Measurements from ENCODE around the gene LCE2C. TPM values are rescaled to one million over a fixed set of nuclear protein-coding genes. Genes with fewer than 3 reads are reported as not detected.

Gene LCE2C
- total RNA-seq, 1 experiment from 2014 or later: not detected

DNA sequence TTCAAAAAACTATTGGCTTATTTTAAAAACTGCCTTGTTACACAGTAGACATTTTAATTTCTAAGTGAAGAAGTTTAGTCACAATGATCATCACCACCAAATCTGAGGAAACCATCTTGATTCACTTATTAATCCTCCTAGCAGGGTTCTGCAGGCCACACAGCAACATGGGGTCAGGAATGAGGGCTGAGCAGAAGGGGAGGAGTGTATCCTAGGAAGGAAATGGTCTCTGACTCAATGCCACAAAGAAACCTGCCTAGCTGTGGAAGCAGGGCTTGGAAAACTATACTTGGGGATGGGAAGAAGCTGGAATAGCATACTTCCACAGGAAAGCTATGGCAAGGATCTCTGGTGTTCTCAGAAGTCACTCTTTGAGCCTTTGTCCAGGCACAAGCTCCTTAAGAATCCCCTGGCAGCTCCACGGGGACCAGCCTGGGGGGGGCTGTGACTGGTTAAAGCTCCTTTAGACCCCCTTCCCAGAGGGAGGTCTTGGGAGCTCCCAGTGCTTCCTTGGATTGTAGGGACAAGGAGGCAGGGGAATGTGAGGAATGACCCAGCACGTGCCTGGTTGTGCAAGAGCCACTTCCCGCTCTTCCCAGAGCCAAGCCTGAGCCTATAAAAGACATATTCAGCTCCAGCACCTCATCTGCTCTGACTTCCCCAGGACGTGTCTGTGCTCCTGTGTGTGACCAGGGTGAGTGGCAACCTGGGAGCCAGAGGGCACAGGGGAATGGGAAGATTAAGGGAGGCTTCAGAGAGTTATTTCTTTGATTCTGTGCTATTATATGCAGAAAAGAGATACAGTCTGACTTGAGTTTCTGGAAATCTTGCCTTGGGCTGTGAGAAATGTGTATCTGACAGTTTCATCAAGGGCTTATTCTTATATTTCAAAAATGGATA is 22.9 kb downstream of the LCE2C start, which contains the start of gene LCE2A:
Gene LCE2A, plus strand, starts transcription at position 645 of the 900 bp plus-strand sequence. CDS start 557 bp downstream, outside the sequence.
- peak; percentile 93 for DNase-seq (ENCODE audit: low read depth, low spot score)
- in situ Hi-C loops (cut with HindIII; ENCODE audit: low pct_unique_long_range_greater_than_20kb, low sequenced_read_pairs): no loop called here

DNA sequence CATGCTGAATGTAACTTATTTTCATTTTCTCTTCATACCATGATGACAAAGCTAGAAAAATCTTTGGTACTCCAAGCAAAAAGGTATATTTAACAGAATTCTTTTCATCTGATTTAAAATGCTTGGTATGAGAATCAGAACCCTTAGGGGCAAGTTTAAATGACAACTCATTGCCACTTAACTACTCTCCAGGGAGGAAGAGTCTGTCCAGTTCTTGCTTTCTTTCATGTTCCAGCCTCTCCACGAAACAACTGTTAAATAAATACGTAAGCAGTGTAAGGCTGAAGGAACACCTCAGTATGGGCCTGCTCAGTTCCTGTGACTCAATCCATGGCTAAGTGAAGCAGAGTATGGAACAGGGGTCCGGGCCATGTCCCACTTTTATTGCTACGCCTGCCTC is 24.7 kb downstream of the LCE2C start:
- in situ Hi-C loops (cut with HindIII; ENCODE audit: low pct_unique_long_range_greater_than_20kb, low sequenced_read_pairs): no loop called here
- no peak for DNase-seq (ENCODE audit: low read depth, low spot score)

DNA sequence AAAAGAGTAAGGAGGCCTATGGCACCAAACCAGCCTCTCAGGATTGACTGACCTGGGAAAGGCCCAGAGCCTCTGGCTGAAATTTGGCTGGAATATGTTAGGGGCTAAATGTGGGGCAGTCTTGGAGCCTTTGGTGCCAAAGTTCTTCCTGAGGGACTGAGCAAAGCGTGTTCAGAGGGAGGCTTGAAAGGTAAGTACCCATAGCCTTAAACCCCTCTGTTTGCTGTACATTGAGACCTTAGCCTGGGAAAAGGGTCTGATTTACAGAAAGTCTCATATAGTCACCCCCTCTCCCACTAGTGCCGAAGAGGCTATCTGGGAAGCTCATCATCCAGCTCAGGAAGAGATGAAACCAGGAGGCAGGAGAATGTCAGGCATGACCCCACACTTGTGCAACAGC is 32.8 kb downstream of the LCE2C start, which contains the start of gene LCE4A:
Gene LCE4A, plus strand, starts transcription at position 301 of the 400 bp plus-strand sequence. CDS start 916 bp downstream, outside the sequence.
- DNase-seq (ENCODE audit: low read depth, low spot score): no peak
- in situ Hi-C loops (cut with HindIII; ENCODE audit: low pct_unique_long_range_greater_than_20kb, low sequenced_read_pairs): no loop called here

- no peak for DNase-seq (ENCODE audit: low read depth, low spot score)
- in situ Hi-C loops (cut with HindIII; ENCODE audit: low pct_unique_long_range_greater_than_20kb, low sequenced_read_pairs): no loop called here
Measured at GRCh38 chr1:152718238-152718637, 43.2 kb downstream of the LCE2C start.

DNA sequence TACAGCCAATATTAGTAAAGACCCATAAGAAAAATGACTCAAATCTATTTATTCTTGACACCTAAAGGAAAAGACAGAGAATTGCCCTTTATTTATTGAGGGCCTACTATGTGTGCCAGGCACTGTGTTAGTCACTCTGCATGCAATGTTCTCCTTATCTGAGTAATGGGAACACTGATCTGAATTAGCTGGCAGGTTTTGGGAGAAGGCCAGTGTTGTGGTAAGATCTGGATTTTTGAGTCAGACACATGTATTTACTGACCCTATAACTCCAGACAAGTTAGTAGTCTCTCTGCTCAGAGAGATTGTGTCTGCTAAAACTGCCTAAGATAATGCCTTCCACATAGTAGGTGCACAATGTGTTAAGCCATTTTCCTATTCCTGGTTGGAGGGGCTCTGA is 50.2 kb downstream of the LCE2C start:
- in situ Hi-C loops (cut with HindIII; ENCODE audit: low pct_unique_long_range_greater_than_20kb, low sequenced_read_pairs): no loop called here
- DNase-seq (ENCODE audit: low read depth, low spot score): no peak

Other genes with a start within 250 kb of the LCE2C start
- gene LCE5A, start 164.5 kb upstream of the LCE2C start, total RNA-seq (2014; rRNA removed; shearing (Covaris generic)): not detected in 2 replicates
- gene CRCT1, start 160.8 kb upstream of the LCE2C start, total RNA-seq (2014; rRNA removed; shearing (Covaris generic)): not detected in 2 replicates
- gene LCE3E, start 108.5 kb upstream of the LCE2C start, total RNA-seq (2014; rRNA removed; shearing (Covaris generic)): not detected in 2 replicates
- gene LCE3D, start 94.8 kb upstream of the LCE2C start, total RNA-seq (2014; rRNA removed; shearing (Covaris generic)): not detected in 2 replicates
- gene LCE3C, start 75.0 kb upstream of the LCE2C start, total RNA-seq (2014; rRNA removed; shearing (Covaris generic)): not detected in 2 replicates
- not detected in 2 replicates for gene LCE3B, start 61.5 kb upstream of the LCE2C start, total RNA-seq (2014; rRNA removed; shearing (Covaris generic))
- not detected in 2 replicates for gene LCE3A, start 52.2 kb upstream of the LCE2C start, total RNA-seq (2014; rRNA removed; shearing (Covaris generic))
- not detected in 2 replicates for gene LCE2D, start 11.9 kb upstream of the LCE2C start, total RNA-seq (2014; rRNA removed; shearing (Covaris generic))
- gene LCE2B, start 10.8 kb downstream of the LCE2C start, total RNA-seq (2014; rRNA removed; shearing (Covaris generic)): not detected in 2 replicates
- gene LCE2A, start 23.1 kb downstream of the LCE2C start, total RNA-seq (2014; rRNA removed; shearing (Covaris generic)): 2.5 and 3.3 TPM in 2 replicates
- not detected in 2 replicates for gene LCE4A, start 32.9 kb downstream of the LCE2C start, total RNA-seq (2014; rRNA removed; shearing (Covaris generic))
- gene KPRP, start 82.7 kb downstream of the LCE2C start, total RNA-seq (2014; rRNA removed; shearing (Covaris generic)): not detected in 2 replicates
- not detected in 2 replicates for gene LCE1F, start 99.9 kb downstream of the LCE2C start, total RNA-seq (2014; rRNA removed; shearing (Covaris generic))
- not detected in 2 replicates for gene LCE1E, start 111.0 kb downstream of the LCE2C start, total RNA-seq (2014; rRNA removed; shearing (Covaris generic))
- not detected in 2 replicates for gene LCE1D, start 121.4 kb downstream of the LCE2C start, total RNA-seq (2014; rRNA removed; shearing (Covaris generic))
- not detected in 2 replicates for gene LCE1C, start 131.4 kb downstream of the LCE2C start, total RNA-seq (2014; rRNA removed; shearing (Covaris generic))
- gene LCE1B, start 136.7 kb downstream of the LCE2C start, total RNA-seq (2014; rRNA removed; shearing (Covaris generic)): not detected in 2 replicates
- not detected in 2 replicates for gene LCE1A, start 152.2 kb downstream of the LCE2C start, total RNA-seq (2014; rRNA removed; shearing (Covaris generic))
- gene LCE6A, start 167.6 kb downstream of the LCE2C start, total RNA-seq (2014; rRNA removed; shearing (Covaris generic)): not detected in 2 replicates
- gene LCE7A, start 184.7 kb downstream of the LCE2C start, total RNA-seq (2014; rRNA removed; shearing (Covaris generic)): not detected in 2 replicates
- gene SMCP, start 203.0 kb downstream of the LCE2C start, total RNA-seq (2014; rRNA removed; shearing (Covaris generic)): not detected in 2 replicates
- gene IVL, start 233.3 kb downstream of the LCE2C start, total RNA-seq (2014; rRNA removed; shearing (Covaris generic)): not detected in 2 replicates